H54 (cell line): ENCODE data around the gene ADCY1.
"Not testable (repeated sequence)": the region's sequence is repeated elsewhere in the genome, so short reads cannot be mapped to it uniquely, and the experiment has no call there.

Experiments
- DNase-seq: peaks from one replicate; pipeline ENCODE4 v3.0.0; 2011; ENCODE audit warnings: low spot score, mixed read lengths; ENCODE audit not compliant: insufficient read length
- FAIRE-seq: peaks from 3 replicates; lab custom pipeline; 2011; peaks lifted over from hg19 to GRCh38; lab: Jason Lieb, UNC
- POLR2A ChIP-seq: IDR thresholded peaks from 2 replicates; pipeline ENCODE4 v1.6.1; 2011; ENCODE audit warnings: low read depth, mild to moderate bottlenecking, low read length

ADCY1 gene

DNA sequence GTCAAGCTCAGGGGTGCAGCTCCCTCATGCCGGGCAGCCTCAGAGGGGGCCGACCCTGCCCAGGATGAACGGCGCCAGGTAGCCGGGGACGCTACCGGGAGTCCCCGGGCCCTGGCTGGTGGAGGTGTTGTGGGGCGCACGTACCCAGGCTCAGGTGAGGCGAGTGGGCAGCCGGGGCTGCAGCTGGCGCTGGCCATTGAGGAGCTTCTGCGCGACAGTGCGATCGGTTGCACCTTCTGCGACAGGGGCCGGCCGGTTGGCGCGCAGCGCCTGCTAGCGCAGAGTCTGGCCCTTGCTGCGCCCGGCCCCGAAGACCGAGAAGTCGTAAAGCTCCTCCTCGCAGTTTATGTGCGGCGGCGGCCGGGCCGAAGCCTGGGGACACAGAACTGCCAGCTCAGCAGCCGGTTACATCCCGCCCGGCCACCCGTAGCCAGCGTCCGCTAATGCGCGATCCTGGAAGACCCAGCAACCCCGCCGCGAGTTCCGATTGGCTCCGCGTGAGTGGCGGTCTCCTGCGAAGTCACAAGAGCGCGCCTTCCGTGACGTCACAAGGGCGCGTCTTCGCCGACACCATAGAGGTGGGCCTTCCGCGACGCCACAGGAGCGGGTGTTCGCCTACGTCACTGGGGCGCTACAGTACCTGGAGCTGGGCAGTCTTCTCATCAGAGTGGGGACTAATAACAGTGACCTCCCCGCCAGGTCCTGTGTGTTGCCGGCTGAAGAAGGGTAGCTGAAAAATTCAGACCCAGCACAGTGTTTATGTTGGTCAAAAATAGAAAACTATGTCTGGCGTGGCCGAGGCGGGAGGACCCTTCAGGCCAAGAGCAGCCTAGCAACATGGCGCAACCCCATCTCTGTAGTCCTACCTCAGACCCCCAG, 194.6 kb downstream of the ADCY1 start:
- TF ChIP-seq POLR2A = peak; percentile 69
- FAIRE-seq (peak; percentile 64), DNase-seq (peak; percentile 94)

DNA sequence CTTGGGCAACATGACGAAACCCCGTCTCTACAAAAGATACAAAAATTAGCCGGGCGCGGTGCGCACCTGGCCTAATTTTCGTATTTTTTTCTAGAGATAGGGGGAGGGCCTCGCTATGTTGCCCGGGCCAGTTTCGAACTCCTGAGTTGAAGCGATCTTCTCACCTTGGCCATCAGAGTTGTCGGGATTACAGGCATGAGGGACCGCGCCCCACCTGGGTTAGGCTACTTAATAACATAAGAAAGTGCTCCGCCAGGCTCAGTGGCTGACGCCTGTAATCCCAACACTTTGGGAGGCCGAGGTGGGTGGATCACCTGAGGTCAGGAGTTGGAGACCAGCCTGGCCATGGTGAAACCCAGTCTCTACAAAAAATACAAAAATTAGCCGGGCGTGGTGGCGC, 195.5 kb downstream of the ADCY1 start:
- not testable (repeated sequence) for DNase-seq, FAIRE-seq
